ENCODE measurements around the gene MYH7.

MYH7 gene

DNA sequence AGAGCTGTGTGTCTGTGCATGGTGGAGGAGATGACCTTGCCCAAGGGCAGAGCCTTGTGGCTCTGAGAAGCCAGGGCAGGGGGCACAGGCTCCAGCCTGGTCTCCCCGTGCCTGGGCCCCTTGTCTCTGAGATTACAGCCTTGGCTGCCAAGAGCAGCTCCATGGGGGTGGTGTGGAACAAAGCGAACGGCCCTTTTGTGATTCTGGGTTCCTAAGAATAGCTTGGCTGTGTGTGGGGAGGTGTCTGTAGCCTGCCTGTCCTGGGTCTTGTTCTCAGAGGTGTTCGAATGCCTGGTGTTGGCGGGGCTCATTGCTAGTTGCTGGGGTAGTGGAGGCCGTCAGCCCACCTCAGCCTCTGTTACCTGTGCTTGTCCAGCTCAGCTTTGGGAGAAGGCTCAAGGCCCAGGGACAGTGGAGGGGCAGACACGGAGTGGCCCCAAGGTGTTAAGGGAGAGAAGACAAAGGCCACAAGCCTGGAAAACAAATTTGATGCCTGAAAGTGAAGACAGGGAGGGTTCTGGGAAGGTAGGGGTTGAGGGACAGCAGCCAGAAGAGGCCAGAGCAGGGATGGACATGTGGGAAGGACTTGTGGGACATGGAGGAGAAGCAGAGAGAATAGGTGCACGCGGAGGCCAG is 7.4 kb upstream of the MYH7 start:
- H3K4me3 ChIP-seq (ENCODE audit: low read length): no peak overlapping the region
- TF ChIP-seq, protein P1, sequence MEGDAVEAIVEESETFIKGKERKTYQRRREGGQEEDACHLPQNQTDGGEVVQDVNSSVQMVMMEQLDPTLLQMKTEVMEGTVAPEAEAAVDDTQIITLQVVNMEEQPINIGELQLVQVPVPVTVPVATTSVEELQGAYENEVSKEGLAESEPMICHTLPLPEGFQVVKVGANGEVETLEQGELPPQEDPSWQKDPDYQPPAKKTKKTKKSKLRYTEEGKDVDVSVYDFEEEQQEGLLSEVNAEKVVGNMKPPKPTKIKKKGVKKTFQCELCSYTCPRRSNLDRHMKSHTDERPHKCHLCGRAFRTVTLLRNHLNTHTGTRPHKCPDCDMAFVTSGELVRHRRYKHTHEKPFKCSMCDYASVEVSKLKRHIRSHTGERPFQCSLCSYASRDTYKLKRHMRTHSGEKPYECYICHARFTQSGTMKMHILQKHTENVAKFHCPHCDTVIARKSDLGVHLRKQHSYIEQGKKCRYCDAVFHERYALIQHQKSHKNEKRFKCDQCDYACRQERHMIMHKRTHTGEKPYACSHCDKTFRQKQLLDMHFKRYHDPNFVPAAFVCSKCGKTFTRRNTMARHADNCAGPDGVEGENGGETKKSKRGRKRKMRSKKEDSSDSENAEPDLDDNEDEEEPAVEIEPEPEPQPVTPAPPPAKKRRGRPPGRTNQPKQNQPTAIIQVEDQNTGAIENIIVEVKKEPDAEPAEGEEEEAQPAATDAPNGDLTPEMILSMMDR (conservative IDR thresholded peaks at IDR 0.05; ENCODE audit: low read depth, low read length): no peak
- DNase-seq (ENCODE audit: low read depth): no peak

DNA sequence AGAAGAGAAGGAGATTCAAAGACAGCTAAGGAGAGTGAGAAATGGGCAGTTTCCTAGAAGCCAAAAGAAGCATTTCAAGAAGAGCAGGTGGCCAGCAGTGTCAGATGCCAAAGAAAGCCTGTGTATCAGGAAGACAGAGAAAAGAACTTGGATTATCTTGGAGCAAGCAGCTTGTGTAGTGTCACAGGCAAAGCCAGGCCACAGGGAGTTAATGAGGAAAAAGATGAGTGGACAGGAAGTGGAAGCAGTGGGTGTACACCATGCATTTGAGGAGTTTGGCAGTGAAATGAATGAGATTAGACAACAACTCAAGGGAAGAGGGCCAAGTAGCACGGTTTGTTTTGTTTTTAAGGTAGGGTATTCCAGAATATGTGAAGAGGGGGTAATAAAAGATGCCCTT is 5.6 kb upstream of the MYH7 start:
- TF ChIP-seq, protein P1 (conservative IDR thresholded peaks at IDR 0.05; ENCODE audit: low read depth, low read length): no peak
- H3K4me3 ChIP-seq (ENCODE audit: low read length): no peak overlapping the region
- no peak for DNase-seq (ENCODE audit: low read depth)

DNA sequence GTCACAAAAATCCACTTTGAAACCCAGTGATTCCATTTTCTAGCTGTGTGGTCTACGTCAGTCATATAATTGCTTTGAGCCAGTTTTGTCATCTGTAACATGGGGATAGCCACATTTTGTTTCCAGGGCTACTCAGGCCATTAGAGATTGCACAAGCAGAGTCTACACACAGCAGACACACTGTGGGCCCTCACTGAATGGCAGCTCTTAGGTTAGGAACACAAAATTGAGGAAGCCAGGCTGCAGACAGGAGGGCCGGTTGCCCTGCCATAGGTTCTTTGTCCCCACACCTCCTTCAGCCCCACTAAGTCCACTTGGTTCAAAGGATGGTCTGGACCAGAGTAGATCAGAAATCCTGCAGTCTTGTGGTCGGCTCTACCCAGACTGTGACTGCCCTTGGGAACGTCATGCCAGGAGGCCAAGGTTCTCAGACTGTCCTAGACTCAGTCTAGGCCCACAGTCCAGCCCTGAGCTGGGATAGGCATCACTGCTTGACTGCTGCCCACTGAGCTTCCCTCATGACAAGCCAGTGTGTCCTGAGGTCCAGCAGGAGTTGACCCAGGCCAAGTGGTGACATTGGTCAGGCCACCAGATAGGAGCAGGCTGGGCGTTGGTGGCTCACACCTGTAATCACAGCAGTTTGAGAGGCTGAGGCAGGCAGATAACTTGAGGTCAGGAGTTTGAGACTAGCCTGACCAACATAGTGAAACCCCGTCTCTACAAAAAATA is 3.8 kb upstream of the MYH7 start:
- DNase-seq (ENCODE audit: low read depth): no peak
- TF ChIP-seq, protein P1 (conservative IDR thresholded peaks at IDR 0.05; ENCODE audit: low read depth, low read length): no peak

GRCh38 chr14:23438101-23438971 is 2.9 kb upstream of the MYH7 start:
- DNase-seq (ENCODE audit: low read depth): no peak
- no peak overlapping the region for H3K4me3 ChIP-seq (ENCODE audit: low read length)
- TF ChIP-seq, protein P1 (conservative IDR thresholded peaks at IDR 0.05; ENCODE audit: low read depth, low read length): no peak

More for the DNA sequence above, 3.8 kb upstream of the MYH7 start:
- no peak overlapping the region for H3K4me3 ChIP-seq (ENCODE audit: low read length)

DNA sequence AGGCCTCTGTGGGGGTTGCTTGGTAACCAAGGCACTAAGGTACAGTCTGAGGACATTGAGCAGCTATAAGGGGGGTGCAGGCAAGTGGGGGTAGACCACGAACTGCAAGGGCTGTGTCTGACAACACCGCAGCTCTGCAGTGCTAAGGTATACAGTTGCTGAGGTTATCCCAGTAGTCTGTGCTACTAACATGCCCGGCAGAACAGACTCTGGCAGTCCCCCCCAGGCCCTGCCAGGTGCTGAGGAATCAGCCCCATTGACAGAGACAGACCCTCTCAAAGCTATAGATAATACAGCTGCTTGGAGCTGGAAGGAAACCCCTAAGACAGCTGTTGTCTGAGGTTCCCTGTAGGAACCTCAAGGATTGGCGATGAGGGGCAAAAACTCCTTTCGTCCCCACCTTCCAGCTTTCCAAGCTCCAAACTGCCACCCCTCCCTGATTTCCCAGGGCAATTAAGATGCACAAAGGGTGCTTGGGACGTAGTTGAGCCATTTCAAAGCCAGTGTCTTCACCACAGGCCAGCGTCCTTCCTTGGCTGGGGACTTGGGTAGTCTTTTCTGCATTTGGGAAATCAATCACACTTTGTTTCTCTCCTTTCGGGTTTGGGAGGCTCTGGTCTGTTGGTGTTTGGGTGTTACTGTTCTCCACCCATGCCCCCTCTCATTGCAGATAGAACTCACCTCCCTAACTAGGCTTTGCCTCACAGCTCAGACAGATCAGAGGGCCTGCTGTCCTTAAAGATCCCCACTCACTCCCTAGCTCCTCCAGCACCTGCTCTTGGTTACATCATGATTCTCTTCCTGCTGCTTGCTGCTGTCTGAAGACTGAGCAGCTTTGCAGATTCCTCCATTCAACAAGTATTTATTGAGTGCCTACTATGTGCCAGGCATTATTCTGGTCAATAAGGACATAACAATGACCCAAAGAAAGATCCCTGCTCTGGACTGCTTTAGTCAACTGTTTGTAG is 2.0 kb upstream of the MYH7 start:
- TF ChIP-seq, protein P1 (conservative IDR thresholded peaks at IDR 0.05; ENCODE audit: low read depth, low read length): no peak
- no peak for DNase-seq (ENCODE audit: low read depth)
- H3K4me3 ChIP-seq (ENCODE audit: low read length): no peak overlapping the region

All from retinal pigment epithelial cell (primary cell).